ENCODE data around the gene PDXDC1.
A peak's percentile ranks its signal among the peaks of the same experiment; 100 is the strongest.
"Not testable (repeated sequence)": the region's sequence is repeated elsewhere in the genome, so short reads cannot be mapped to it uniquely, and the experiment has no call there.

PDXDC1 gene

DNA sequence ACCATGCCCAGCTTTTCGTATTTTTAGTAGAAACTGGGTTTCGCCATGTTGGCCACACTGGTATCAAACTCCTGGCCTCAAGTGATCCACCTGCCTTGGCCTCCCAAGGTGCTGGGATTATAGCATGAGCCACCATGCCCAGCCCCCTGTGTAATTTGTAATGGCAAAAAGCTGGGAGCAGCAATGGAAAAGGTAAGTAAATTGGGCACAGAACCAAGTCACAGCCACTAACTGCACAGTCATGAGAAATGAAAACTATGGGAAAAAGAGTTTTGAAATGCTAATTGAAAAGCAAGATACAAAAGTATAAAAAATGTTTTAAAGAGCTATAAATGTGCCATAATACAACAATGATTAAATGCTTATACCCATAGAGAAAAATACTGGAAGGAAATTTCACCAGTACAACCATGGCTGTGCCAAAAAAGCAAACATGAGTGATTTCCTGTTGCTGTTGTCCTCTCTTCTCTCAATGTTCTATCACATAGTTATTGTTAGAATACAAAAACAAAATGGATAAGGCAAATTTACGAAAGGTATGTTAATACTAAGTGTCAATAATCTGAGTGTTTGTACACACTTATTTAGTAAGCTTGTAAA lies 74.9 kb downstream of the PDXDC1 start:
- no CpG with 5 or more reads among the region's 3 CpGs for WGBS (ENCODE audit: insufficient coverage)
- Histone ChIP-seq H3K4me3 (ENCODE audit: control insufficient read depth in 1 of 7, extremely low read depth in 1 of 7, insufficient read depth in 4 of 7, low read depth in 2 of 7, low read length in 6 of 7) (no peak overlapping the region), H3K27me3 (replicated peaks in 2 of 5; ENCODE audit: control insufficient read depth in 4 of 5, insufficient read depth in 5 of 5, low read length in 4 of 5) (no peaks in the 10 kb centered on the region), H3K36me3 (ENCODE audit: control insufficient read depth in 4 of 4, insufficient read depth in 4 of 4, low read length in 3 of 4) (peaks cover 0 to 15% (median 4%) of the 10 kb centered on the region in 4 experiments), H3K27ac (ENCODE audit: insufficient read depth in 1 of 2, low read depth in 1 of 2, low read length in 2 of 2, poor library complexity in 1 of 2, severe bottlenecking in 2 of 2) (no peak overlapping the region), H3K4me1 (ENCODE audit: control extremely low read depth in 1 of 4, control insufficient read depth in 4 of 4, insufficient read depth in 4 of 4, low read length in 3 of 4) (peaks cover 0 to 8% (median 2%) of the 10 kb centered on the region in 4 experiments), H3K9me3 (ENCODE audit: control extremely low read depth in 1 of 5, control insufficient read depth in 4 of 5, insufficient read depth in 2 of 5, low read depth in 1 of 5, low read length in 4 of 5) (no peaks in the 10 kb centered on the region)
- ChIA-PET CTCF (interaction anchor here (1.1 to 2.5 kb wide), 2 partner anchors 8 to 17 kb away, joined by 3 to 12 read pairs; no protein-coding TSS in a partner anchor), POLR2A (no interaction called here)
- no peak for DNase-seq

DNA sequence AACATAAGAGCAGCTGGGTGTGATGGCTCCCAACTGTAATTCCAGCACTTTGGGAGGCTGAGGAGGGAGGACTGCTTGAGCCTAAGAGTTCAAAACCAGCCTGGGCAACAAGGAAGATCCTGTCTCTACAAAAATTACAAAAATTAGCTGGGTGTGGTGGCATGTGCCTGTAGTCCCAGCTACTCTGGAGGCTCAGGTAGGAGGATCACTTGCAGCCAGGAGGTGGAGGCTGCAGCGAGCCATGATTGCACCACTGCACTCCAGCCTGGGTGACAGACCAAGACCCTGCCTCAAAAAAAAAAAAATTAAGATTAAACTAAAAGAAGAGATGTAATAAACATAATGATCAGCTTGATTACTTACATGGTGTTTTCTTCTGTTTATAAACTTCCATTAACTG lies 75.6 kb downstream of the PDXDC1 start:
- WGBS (ENCODE audit: insufficient coverage), result no CpG with 5 or more reads among the region's 1 CpG
- Histone ChIP-seq H3K36me3 (ENCODE audit: control insufficient read depth in 4 of 4, insufficient read depth in 4 of 4, low read length in 3 of 4) (peaks cover 0 to 15% (median 4%) of the 10 kb centered on the region in 4 experiments), H3K4me1 (ENCODE audit: control extremely low read depth in 1 of 4, control insufficient read depth in 4 of 4, insufficient read depth in 4 of 4, low read length in 3 of 4) (peaks cover 0 to 14% (median 9%) of the 10 kb centered on the region in 4 experiments)
- H3K9me3 ChIP-seq (ENCODE audit: control extremely low read depth in 1 of 5, control insufficient read depth in 4 of 5, insufficient read depth in 2 of 5, low read depth in 1 of 5, low read length in 4 of 5); DNase-seq; H3K4me3 ChIP-seq (ENCODE audit: control insufficient read depth in 1 of 7, extremely low read depth in 1 of 7, insufficient read depth in 4 of 7, low read depth in 2 of 7, low read length in 6 of 7); H3K27ac ChIP-seq (ENCODE audit: insufficient read depth in 1 of 2, low read depth in 1 of 2, low read length in 2 of 2, poor library complexity in 1 of 2, severe bottlenecking in 2 of 2); POLR2A ChIA-PET; H3K27me3 ChIP-seq (replicated peaks in 2 of 5; ENCODE audit: control insufficient read depth in 4 of 5, insufficient read depth in 5 of 5, low read length in 4 of 5): not testable (repeated sequence)
- CTCF ChIA-PET, result interaction anchor here (1.1 to 2.5 kb wide), 2 partner anchors 9 to 18 kb away, joined by 3 to 12 read pairs; no protein-coding TSS in a partner anchor

DNA sequence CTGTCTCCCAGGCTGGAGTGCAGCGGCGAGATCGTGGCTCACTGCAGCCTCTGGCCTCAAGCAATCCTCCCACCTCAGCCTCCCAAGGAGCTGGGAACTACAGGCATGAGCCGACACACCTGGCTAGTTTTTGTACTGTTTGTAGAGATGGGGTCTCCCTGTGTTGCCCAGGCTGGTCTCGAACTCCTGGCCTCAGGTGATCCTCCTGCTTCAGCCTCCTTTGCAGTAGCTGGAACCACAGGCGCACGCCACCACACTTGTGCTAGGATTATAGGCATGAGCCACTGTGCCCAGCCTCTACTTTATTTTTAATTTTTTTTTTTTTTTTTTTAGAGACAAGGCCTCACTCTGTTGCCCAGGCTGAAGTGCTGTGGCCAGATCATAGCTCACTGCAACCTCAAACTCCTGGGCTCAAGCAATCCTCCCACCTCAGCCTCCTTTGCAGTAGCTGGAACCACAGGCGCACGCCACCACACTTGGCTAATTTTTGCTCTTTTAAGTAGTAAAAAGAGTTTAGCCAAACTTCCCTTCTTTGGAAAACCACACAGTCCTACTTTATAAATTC lies 76.6 kb downstream of the PDXDC1 start:
- Histone ChIP-seq H3K9me3 (ENCODE audit: control extremely low read depth in 1 of 5, control insufficient read depth in 4 of 5, insufficient read depth in 2 of 5, low read depth in 1 of 5, low read length in 4 of 5) (no peaks in the 10 kb centered on the region), H3K4me1 (ENCODE audit: control extremely low read depth in 1 of 4, control insufficient read depth in 4 of 4, insufficient read depth in 4 of 4, low read length in 3 of 4) (peaks cover 0 to 19% (median 12%) of the 10 kb centered on the region in 4 experiments), H3K36me3 (ENCODE audit: control insufficient read depth in 4 of 4, insufficient read depth in 4 of 4, low read length in 3 of 4) (peaks cover 0 to 9% (median 3%) of the 10 kb centered on the region in 4 experiments), H3K27me3 (replicated peaks in 2 of 5; ENCODE audit: control insufficient read depth in 4 of 5, insufficient read depth in 5 of 5, low read length in 4 of 5) (no peaks in the 10 kb centered on the region), H3K27ac (ENCODE audit: insufficient read depth in 1 of 2, low read depth in 1 of 2, low read length in 2 of 2, poor library complexity in 1 of 2, severe bottlenecking in 2 of 2) (no peak overlapping the region), H3K4me3 (ENCODE audit: control insufficient read depth in 1 of 7, extremely low read depth in 1 of 7, insufficient read depth in 4 of 7, low read depth in 2 of 7, low read length in 6 of 7) (no peak overlapping the region)
- ChIA-PET CTCF (interaction anchor here (2.2 kb wide), 1 partner anchor 14 kb away, joined by 6 read pairs; no protein-coding TSS in a partner anchor), POLR2A (no interaction called here)
- WGBS (ENCODE audit: insufficient coverage), result 100% methylated on average over 4 of the region's 9 CpGs
- DNase-seq, result no peak

DNA sequence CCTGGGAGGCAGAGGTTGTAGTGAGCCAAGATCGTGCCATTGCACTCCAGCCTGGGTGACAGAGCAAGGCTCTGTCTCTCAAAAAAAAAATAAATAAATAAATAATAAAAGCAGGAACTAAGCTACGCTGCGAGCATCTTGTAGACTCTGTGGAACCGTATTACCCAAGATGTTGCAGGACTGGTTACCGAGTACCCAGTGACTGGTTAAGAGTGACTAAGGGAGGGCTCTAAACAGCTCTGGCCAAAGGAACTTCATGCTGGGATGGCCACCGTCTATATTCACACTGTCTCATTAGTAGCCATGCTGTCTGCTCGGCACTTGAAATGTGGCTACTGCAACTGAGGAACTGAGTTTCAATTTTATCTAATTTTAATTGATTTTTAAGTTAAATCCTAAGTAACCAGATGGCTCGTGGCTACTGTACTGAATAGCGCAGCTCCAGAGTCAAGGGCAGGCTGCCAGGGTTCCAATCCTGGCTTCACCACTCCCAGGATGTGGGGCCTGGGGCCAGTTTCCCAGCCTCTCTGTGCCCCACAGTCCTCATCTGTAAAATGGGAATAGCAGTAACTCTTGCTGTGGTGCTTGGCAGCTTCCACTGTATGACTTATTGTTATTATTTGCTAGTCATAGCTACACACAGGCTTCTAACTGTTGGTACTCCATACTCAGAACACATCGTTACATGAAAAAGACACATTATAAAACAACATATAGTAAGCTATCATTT lies 78.1 kb downstream of the PDXDC1 start:
- Histone ChIP-seq H3K4me1 (ENCODE audit: control extremely low read depth in 1 of 4, control insufficient read depth in 4 of 4, insufficient read depth in 4 of 4, low read length in 3 of 4) (peaks cover 0 to 19% (median 12%) of the 10 kb centered on the region in 4 experiments), H3K4me3 (ENCODE audit: control insufficient read depth in 1 of 7, extremely low read depth in 1 of 7, insufficient read depth in 4 of 7, low read depth in 2 of 7, low read length in 6 of 7) (no peak overlapping the region), H3K27ac (ENCODE audit: insufficient read depth in 1 of 2, low read depth in 1 of 2, low read length in 2 of 2, poor library complexity in 1 of 2, severe bottlenecking in 2 of 2) (no peak overlapping the region), H3K36me3 (ENCODE audit: control insufficient read depth in 4 of 4, insufficient read depth in 4 of 4, low read length in 3 of 4) (no peaks in the 10 kb centered on the region), H3K9me3 (ENCODE audit: control extremely low read depth in 1 of 5, control insufficient read depth in 4 of 5, insufficient read depth in 2 of 5, low read depth in 1 of 5, low read length in 4 of 5) (no peaks in the 10 kb centered on the region), H3K27me3 (replicated peaks in 2 of 5; ENCODE audit: control insufficient read depth in 4 of 5, insufficient read depth in 5 of 5, low read length in 4 of 5) (no peaks in the 10 kb centered on the region)
- 96% methylated on average over 6 of the region's 10 CpGs for WGBS (ENCODE audit: insufficient coverage)
- POLR2A ChIA-PET, result no interaction called here
- DNase-seq, result peak in 1 of 3 donors; percentile 21
- CTCF ChIA-PET, result interaction anchor here (1.0 to 2.2 kb wide), 4 partner anchors 10 to 20 kb away, joined by 3 to 6 read pairs (median 4); no protein-coding TSS in a partner anchor

DNA sequence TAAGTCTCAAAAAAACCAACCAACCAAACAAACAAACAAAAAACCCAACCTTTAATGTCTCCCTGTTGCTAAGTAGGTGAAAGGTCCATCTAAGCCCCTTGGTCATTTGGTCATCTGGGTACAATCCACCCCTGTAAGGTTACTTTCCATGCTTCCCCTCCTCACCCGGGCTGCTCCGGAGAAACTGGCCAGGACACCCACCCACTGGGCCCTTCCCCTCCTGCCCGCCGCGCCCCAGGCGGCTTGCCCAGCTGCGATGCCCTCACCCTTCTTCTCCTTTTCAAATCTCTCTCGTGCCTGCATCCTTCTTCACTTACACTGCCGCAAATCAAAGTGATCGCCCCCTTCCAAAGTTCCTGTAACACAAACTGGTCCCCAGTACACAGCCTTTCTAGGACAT lies 79.1 kb downstream of the PDXDC1 start:
- POLR2A ChIA-PET, result no interaction called here
- Histone ChIP-seq H3K27me3 (replicated peaks in 2 of 5; ENCODE audit: control insufficient read depth in 4 of 5, insufficient read depth in 5 of 5, low read length in 4 of 5) (no peaks in the 10 kb centered on the region), H3K27ac (ENCODE audit: insufficient read depth in 1 of 2, low read depth in 1 of 2, low read length in 2 of 2, poor library complexity in 1 of 2, severe bottlenecking in 2 of 2) (no peak overlapping the region), H3K36me3 (ENCODE audit: control insufficient read depth in 4 of 4, insufficient read depth in 4 of 4, low read length in 3 of 4) (peaks cover 0 to 4% (median 2%) of the 10 kb centered on the region in 4 experiments), H3K4me3 (ENCODE audit: control insufficient read depth in 1 of 7, extremely low read depth in 1 of 7, insufficient read depth in 4 of 7, low read depth in 2 of 7, low read length in 6 of 7) (no peak overlapping the region), H3K4me1 (ENCODE audit: control extremely low read depth in 1 of 4, control insufficient read depth in 4 of 4, insufficient read depth in 4 of 4, low read length in 3 of 4) (peaks cover 0 to 19% (median 12%) of the 10 kb centered on the region in 4 experiments), H3K9me3 (ENCODE audit: control extremely low read depth in 1 of 5, control insufficient read depth in 4 of 5, insufficient read depth in 2 of 5, low read depth in 1 of 5, low read length in 4 of 5) (no peaks in the 10 kb centered on the region)
- DNase-seq, result peak in 2 of 3 donors; percentile 19 to 35
- CTCF ChIA-PET, result interaction anchor here (1.0 to 2.2 kb wide), 2 partner anchors 13 to 16 kb away, joined by 4 to 6 read pairs; no protein-coding TSS in a partner anchor
- WGBS (ENCODE audit: insufficient coverage), result 82% methylated on average over 10 of the region's 10 CpGs

DNA sequence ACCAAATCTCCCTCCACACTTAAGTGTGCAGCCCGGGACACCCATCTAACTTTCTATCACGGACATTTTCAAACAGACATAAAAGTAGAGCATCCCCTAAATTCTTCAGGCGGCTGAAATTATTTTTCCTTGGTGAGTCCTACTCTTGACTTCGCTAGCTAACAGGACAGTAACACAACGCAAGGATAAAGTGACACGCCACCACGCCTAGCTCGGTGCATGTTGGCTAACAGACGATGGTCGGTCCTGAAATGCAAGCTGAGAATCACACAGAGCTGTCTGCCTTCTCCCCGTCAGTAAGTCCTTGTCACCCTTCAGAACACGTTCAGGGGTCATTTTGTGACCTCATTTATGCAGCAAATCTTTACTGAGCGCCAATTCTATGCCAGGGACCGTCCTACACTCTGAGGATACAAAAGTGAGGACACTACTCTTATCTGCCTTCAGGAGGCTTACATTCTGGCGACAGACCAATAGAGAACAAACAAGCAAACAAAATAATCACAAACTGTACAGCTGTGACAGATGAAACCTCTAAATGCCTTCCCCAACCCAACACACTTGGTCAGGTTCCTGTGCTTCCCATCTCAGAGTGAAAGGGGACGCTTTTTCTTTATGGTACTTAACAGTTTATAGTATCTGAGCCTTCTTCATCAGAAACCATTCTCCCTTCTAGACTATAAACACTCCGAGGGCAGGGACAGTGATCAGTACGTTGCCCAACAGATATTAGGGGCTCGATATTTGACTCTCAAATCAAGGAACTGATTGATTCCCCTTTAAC lies 79.7 kb downstream of the PDXDC1 start:
- H3K36me3 ChIP-seq (ENCODE audit: control insufficient read depth in 4 of 4, insufficient read depth in 4 of 4, low read length in 3 of 4), result peaks cover 0 to 10% (median 6%) of the 10 kb centered on the region in 4 experiments
- DNase-seq, result no peak
- ChIA-PET POLR2A (interaction anchor here (0.6 kb wide), 1 partner anchor 18 kb away, joined by 5 read pairs; no protein-coding TSS in a partner anchor), CTCF (no interaction called here)
- H3K27me3 ChIP-seq (replicated peaks in 2 of 5; ENCODE audit: control insufficient read depth in 4 of 5, insufficient read depth in 5 of 5, low read length in 4 of 5), result no peaks in the 10 kb centered on the region
- H3K4me1 ChIP-seq (ENCODE audit: control extremely low read depth in 1 of 4, control insufficient read depth in 4 of 4, insufficient read depth in 4 of 4, low read length in 3 of 4), result peaks cover 0 to 19% (median 12%) of the 10 kb centered on the region in 4 experiments
- H3K27ac ChIP-seq (ENCODE audit: insufficient read depth in 1 of 2, low read depth in 1 of 2, low read length in 2 of 2, poor library complexity in 1 of 2, severe bottlenecking in 2 of 2), result no peak overlapping the region
- WGBS (ENCODE audit: insufficient coverage), result 93% methylated on average over 18 of the region's 19 CpGs
- peak overlapping the region in 6 of 7 experiments; percentile 71 to 92 (median 86) for H3K4me3 ChIP-seq (ENCODE audit: control insufficient read depth in 1 of 7, extremely low read depth in 1 of 7, insufficient read depth in 4 of 7, low read depth in 2 of 7, low read length in 6 of 7)
- no peaks in the 10 kb centered on the region for H3K9me3 ChIP-seq (ENCODE audit: control extremely low read depth in 1 of 5, control insufficient read depth in 4 of 5, insufficient read depth in 2 of 5, low read depth in 1 of 5, low read length in 4 of 5)
